Effector CD8-positive, alpha-beta T cell (primary cell): ENCODE measurements around the gene JMJD8.

Experiments
- DNase-seq: peaks from one replicate; lab custom pipeline; 2025; lab: John Stamatoyannopoulos, UW

JMJD8 gene

GRCh38 chr16:689175-689897 is 5.2 kb upstream of the JMJD8 start:
- DNase-seq, result no peak

- DNase-seq, result no peak
Observed at GRCh38 chr16:687499-687898, 3.4 kb upstream of the JMJD8 start.

DNA sequence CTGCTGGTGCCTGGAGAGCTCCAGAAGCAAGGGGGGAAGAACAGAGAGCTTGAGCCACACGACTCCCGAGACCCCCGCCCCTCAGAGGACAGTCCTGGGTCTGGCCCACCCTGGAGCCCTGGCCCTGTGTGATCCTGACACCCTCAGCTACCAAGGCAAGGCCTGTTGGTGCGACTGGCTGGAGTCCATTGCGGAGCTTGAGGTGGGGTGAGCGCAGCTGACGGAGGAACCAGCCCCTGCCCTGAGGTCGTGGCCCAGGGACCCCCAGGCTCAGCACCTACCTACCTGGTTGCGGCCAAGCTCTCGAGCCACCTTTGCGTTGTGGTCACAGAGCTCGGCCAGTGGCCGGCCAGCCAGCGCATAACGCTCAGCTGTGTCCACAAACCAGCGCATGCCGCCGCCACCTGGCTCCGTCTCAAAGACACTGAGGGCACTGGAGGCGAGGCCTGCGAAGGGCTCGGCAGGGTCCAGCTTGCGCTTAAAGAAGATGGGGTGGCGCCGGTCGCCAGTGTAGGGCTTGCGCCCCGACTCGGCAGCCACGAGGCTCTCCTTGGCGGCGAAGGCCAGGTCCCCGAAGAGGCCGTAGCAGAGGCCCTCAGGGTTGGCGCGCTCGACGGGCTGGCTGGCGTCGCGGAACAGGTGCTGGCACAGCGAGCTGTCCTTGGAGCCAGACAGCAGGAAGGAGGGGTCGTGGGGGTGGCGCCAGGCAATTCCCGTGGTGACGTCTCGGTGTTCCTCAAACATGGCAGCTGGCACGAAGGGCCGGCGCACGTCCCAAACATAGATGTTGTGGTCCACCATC is 2.5 kb upstream of the JMJD8 start:
- DNase-seq, result no peak

- no peak for DNase-seq
Observed at GRCh38 chr16:685967-686366, 1.8 kb upstream of the JMJD8 start.

DNA sequence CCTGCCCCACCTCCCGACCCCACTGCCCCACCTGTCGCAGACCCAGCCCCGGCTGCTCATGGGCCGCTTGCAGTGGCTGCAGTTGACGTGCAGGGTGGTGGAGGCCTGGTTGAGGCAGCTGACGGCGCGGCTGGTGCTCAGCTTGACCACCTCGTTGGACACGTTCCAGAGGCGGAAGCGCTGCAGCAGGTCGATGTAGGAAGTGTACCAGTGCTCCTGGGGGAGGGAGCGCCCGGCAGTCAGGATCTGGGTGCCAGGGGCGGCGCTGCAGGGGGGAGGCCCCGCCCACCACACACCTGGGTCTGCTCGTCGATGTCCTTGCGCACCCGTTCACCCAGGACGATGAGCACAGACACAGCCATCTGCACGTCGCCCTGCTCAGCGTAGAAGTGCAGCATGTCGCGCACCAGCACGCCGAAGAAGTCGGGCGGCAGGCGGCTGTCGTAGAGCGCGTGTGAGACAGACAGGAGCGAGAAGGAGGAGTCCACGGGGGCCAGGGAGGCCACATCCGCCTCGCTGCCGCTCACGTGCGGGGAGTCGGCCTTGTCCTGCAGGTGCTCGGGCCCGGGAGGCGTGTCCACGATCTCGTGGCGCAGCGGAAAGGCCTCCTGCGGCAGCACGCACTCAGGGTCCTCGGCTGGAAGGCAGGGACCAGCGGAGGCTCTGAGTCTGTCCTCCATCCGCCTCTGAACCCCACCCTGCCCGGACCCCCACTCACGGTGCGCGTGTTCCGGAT is 995 bp upstream of the JMJD8 start:
- no peak for DNase-seq

DNA sequence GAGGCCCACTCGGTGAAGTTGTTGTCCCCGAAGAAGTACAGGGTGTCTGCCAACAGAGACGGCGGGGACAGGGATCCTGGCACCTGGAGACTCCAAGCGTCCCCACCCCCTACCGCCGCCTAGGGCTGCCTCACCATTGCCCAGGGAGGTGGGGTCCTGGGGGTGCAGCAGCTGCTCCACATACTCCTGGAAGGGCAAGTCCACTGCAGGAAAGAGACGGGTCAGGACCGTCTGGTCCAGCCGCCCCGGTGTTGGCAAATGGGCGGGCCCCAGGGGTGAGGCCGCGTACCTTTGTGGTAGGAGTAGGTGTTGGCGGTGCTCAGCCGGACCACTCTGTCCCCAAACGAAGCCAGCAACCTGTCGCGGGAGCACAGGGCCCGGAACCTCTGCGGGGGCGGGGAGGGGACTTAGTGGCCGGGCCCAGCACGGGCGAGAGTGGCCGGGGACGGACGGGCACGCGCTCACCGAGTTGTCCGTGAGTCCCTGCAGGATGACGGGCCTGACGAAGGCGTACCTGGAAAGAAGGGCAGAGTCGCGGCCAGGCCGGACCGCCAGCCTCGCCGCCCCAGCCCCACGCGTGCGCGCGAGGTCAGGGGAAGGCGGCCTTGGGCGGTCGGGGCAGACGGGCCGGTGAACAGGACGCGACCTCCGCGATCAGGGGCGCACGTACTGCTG is 601 bp downstream of the JMJD8 start:
- no peak for DNase-seq

DNA sequence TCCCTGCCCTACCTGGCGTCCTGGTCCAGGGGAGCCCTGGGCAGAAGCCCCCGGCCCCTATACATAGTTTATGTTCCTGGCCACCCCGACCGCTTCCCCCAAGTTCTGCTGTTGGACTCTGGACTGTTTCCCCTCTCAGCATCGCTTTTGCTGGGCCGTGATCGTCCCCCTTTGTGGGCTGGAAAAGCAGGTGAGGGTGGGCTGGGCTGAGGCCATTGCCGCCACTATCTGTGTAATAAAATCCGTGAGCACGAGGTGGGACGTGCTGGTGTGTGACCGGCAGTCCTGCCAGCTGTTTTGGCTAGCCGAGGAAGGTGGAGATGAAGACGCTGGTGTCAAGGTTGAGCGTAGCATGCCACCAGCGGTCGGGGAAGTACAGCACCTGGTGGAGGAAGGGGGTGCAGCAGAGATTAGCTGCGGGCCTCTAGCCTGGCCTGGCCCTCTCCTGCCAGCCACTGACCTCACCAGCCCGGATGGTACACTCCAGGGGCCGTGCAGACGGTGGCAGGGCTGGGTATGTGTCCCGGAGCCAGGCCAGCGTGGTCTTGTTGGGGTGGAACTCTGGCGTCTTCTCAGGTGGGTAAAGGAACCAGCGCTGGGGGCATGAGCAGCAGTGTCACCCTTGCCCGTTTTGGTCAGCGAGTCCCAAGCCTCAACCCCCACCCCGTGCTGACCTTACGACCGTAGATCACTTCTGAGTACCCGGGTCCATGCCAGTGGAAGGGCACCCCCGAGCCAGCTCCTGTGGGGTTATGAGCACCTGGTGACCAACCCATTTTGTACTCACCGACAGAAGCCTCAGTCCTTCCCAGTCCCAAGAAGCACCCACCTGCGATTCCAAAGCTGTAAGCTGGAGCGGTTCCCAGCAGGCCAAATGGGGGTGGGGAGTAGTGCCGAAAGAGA is 1.4 kb downstream of the JMJD8 start:
- no peak for DNase-seq

DNA sequence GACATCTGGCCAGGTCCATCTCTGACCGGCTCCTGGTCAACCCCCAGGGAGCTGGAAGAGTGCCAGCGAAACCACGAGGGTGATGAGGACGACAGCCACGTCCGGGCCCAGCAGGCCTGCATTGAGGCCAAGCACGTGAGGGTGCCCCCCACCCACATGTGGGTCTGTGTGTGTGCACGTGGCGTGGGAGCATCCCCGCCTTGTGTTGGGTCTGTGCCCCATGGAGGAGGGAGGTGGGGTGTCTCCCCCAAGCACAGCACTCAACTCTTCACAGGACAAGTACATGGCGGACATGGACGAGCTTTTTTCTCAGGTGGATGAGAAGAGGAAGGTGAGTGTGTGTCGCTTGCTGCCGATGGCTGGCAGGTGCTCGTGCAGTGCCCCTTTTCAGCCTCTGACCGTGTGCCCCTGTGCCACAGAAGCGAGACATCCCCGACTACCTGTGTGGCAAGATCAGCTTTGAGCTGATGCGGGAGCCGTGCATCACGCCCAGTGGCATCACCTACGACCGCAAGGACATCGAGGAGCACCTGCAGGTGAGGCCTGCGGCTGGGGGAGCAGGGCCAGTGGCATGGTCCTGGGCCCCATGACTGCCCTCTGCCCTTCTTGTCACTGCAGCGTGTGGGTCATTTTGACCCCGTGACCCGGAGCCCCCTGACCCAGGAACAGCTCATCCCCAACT is 2.2 kb downstream of the JMJD8 start:
- DNase-seq, result no peak

- DNase-seq, result no peak
Observed at GRCh38 chr16:680967-681745, 3.0 kb downstream of the JMJD8 start.

DNA sequence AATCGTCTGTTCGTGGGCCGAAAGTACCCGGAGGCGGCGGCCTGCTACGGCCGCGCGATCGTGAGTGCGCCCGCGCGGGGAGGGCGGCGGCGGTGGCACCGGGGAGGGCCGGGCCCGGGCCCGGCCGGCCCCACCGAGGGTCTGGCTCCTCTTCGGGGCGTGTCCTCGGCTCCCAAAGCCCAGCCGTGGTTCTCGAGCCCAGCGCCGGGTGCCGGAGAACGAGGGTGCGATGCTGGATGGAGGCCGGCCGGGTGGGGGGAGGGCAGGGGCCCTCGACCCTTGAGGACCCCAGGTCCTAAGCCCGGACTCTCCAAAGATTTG is 3.5 kb downstream of the JMJD8 start:
- DNase-seq, result no peak

DNA sequence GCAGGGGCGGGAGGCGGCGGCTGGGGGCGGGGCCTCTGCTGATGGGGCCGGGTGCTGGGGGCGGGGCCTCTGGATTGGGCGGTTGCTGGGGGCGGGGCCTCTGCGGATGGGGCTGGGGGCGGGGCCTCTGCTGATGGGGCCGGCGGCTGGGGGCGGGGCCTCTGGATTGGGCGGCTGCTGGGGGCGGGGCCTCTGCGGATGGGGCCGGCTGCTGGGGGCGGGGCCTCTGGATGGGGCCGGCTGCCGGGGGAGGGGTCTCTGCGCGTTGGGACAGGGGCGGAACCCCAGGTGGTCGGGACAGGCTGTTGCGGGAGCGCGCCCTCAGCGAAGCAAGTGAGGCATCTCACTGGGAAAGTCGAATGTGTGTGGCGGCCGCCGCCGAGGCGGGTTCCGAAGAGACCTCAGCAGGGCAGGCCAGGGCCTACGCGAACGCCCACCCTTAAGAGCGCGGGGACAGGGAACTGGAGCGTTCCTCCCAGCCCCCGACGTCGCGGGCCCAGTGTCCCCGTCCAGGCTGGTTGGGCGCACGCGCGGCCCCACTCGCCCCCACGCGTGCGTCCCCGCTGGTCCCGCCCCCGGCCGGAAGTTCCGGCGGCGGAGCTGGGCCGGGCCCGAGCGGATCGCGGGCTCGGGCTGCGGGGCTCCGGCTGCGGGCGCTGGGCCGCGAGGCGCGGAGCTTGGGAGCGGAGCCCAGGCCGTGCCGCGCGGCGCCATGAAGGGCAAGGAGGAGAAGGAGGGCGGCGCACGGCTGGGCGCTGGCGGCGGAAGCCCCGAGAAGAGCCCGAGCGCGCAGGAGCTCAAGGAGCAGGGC is 4.1 kb downstream of the JMJD8 start, which contains the start of gene STUB1:
Gene STUB1, plus strand, starts transcription at position 597 of the 811 bp plus-strand sequence. Its CDS starts 116 bp downstream, at position 713.
- DNase-seq, result peak; percentile 91

- peak; percentile 44 for DNase-seq
Observed at GRCh38 chr16:678858-679813, 5.0 kb downstream of the JMJD8 start.

DNA sequence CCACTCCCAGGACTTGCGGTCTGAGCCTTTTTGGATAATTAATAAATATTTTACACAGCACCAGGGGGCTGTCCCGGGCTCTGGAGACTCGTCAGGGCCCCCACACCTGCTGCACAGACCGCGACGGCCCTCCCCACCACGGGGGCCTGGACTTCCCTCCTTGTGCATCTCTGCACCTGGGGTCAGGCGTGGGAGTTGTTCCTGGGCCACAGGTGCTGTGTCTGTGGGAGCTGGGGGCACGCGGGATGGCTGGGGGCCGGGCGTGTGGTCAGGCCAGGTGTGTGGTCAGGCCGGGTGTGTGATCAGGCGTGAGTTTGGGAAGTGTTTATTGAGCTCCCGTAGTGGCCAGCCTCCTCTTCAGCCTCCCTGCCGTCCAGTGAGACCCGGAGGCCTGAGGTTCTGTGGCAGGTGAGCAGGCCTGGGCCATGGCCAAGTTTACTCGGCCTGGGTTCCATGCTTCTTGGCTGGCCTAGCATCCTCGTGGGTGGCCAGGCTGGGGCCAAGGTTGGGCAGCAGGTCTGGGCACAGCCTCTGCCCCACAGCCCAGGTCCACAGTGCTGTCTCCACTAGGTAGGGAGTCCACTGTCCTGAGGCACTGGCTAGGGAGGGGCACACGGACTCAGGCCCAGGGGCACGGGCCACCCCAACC is 5.8 kb downstream of the JMJD8 start:
- no peak for DNase-seq

DNA sequence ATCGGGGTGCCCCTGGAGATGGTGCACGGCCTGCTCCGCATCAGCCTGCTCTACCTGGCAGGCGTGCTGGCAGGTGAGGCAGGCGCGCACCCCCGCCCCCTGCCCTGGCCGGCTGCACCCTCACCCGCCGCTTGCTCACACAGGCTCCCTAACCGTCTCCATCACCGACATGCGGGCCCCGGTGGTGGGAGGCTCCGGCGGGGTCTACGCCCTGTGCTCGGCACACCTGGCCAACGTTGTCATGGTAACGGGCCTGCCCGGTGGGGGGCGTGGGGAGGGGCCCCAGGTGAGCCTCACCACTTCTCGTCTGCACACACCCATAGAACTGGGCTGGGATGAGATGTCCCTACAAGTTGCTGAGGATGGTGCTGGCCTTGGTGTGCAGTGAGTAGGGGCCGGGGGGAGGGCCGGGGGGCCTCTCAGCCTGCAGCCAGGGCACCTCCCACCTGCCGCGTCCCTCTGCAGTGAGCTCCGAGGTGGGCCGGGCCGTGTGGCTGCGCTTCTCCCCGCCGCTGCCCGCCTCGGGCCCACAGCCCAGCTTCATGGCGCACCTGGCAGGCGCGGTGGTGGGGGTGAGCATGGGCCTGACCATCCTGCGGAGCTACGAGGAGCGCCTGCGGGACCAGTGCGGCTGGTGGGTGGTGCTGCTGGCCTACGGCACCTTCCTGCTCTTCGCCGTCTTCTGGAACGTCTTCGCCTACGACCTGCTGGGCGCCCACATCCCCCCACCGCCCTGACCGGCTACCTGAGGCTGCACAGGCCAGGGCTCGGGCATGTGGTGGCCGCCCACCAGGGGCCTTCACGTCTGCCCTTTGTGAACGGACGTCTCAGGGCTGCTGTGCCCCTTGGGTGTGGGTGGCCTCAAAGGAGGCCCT is 6.6 kb downstream of the JMJD8 start:
- DNase-seq, result no peak

DNA sequence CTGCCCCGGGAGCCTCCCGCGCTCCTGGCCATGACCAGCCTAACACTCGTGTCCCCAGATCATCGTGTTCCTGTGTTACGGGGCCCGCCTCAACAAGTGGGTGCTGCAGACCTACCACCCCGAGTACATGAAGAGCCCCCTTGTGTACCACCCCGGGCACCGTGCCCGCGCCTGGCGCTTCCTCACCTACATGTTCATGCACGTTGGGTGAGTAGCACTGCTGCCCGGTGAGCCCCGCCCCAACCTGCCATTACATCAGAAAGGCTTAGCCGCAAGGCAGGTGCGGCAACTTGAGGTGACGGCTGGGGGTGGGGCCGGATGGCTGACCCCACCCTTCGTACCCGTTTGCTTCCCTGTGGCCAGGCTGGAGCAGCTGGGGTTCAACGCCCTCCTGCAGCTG is 7.2 kb downstream of the JMJD8 start:
- DNase-seq, result no peak

- no peak for DNase-seq
Observed at GRCh38 chr16:676565-676902, 7.6 kb downstream of the JMJD8 start.
